Brain microvascular endothelial cell (primary cell): ENCODE data around the gene SRI.

Experiments used
- DNase-seq: peaks from one replicate; pipeline ENCODE4 v3.0.0-alpha.2; 2020
- H3K27ac ChIP-seq: fragments of 250-450 bp; sonication (Bioruptor Pico); 2 replicates; pipeline ENCODE4 v1.5.1; 2020; ENCODE audit warnings: mild to moderate bottlenecking, moderate library complexity
- H3K27me3 ChIP-seq: fragments of 250-450 bp; sonication (Bioruptor Pico); replicated peaks from 2 replicates; pipeline ENCODE4 v1.5.1; 2020; ENCODE audit warnings: mild to moderate bottlenecking
- H3K36me3 ChIP-seq: fragments of 250-450 bp; sonication (Bioruptor Pico); replicated peaks from 2 replicates; pipeline ENCODE4 v1.5.1; 2020; ENCODE audit warnings: mild to moderate bottlenecking
- H3K4me3 ChIP-seq: 2 replicates; pipeline ENCODE4 v1.5.1; 2011; ENCODE audit warnings: low read depth, mild to moderate bottlenecking, control low read depth, low read length, moderate library complexity
- in situ Hi-C: cut with HindIII; loops from 2 replicates; pipeline ENCODE4 v1.10.0; 2017; ENCODE audit warnings: low sequenced_read_pairs, low pct_ligation_motif_present
- TF ChIP-seq, protein P1 (sequence below): IDR thresholded peaks from 2 replicates; pipeline ENCODE4 v1.5.1; 2011; ENCODE audit warnings: low read depth, mild to moderate bottlenecking, moderate library complexity, low read length, control low read depth, inconsistent platforms; ENCODE audit errors: missing control alignments

Gene SRI

DNA sequence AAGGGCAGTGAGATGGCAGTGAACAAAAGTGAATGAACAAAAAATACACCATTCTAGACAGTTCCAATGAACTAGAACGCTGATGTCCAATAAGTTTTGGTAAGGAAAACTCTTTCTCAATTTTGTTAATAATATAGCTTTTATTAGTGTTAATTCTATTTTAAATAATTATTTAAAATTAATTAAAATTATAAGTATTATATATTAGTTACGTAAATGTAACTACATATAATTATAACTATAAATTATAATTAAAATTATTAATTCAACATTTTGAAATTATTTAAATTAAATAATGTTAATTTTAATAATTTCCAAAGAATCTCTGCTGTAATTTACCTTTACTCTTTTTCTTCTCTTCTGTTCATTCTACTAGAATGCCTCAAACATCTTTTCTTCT is 5.4 kb downstream of the SRI start:
- TF ChIP-seq, protein P1, sequence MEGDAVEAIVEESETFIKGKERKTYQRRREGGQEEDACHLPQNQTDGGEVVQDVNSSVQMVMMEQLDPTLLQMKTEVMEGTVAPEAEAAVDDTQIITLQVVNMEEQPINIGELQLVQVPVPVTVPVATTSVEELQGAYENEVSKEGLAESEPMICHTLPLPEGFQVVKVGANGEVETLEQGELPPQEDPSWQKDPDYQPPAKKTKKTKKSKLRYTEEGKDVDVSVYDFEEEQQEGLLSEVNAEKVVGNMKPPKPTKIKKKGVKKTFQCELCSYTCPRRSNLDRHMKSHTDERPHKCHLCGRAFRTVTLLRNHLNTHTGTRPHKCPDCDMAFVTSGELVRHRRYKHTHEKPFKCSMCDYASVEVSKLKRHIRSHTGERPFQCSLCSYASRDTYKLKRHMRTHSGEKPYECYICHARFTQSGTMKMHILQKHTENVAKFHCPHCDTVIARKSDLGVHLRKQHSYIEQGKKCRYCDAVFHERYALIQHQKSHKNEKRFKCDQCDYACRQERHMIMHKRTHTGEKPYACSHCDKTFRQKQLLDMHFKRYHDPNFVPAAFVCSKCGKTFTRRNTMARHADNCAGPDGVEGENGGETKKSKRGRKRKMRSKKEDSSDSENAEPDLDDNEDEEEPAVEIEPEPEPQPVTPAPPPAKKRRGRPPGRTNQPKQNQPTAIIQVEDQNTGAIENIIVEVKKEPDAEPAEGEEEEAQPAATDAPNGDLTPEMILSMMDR = no peak
- in situ Hi-C loops = no loop called here
- H3K4me3 ChIP-seq = no peak overlapping the region
- DNase-seq = no peak
- H3K27me3 ChIP-seq = no peaks in the 10 kb centered on the region
- no peak overlapping the region for H3K27ac ChIP-seq
- peaks cover 55% of the 10 kb centered on the region for H3K36me3 ChIP-seq

DNA sequence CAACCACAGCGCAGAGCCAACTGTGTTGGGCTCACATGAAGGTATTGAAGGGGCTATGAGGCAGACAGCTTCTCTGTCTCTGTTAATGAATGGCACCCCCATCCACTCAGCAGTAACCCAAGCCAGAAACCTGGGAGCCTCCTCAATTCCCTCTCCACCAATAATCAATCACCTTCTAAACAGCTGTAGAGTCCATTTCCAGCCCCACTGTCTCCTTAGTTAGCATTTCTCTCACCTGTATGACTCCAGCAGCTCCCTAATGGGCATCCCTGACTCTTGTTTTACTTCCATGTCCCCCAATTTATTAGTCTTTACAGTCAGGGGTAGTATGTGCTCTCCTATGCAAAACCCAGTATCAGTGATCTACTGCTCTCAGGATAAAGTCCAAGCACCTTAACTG is 6.9 kb downstream of the SRI start:
- peaks cover 69% of the 10 kb centered on the region for H3K36me3 ChIP-seq
- in situ Hi-C loops = no loop called here

DNA sequence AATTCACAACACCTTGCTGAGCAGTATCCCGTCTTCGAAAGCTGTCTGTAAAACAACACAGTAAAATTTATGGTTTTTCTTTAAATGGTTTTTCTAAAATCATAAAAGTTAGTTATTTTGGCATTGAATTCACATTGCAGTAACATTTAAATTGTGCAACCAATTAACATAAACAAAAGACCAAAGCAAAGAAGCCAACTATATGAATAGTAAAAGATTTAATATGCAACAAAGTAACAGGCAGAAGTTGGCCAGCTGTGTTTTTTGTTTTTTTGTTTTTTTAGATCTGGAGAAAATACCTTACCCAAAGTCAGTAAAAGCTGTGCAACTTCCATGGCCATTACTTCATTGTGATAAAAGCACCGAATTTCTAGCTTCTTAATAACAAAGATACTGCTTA is 11.3 kb downstream of the SRI start:
- DNase-seq = no peak
- Histone ChIP-seq H3K27me3 (no peaks in the 10 kb centered on the region), H3K4me3 (no peak overlapping the region), H3K36me3 (peaks cover 78% of the 10 kb centered on the region), H3K27ac (no peak overlapping the region)
- in situ Hi-C loops = no loop called here
- TF ChIP-seq, protein P1 = no peak

More for the DNA sequence above, 6.9 kb downstream of the SRI start:
- TF ChIP-seq, protein P1 = no peak
- no peaks in the 10 kb centered on the region for H3K27me3 ChIP-seq
- H3K4me3 ChIP-seq = no peak overlapping the region
- no peak overlapping the region for H3K27ac ChIP-seq
- no peak for DNase-seq

DNA sequence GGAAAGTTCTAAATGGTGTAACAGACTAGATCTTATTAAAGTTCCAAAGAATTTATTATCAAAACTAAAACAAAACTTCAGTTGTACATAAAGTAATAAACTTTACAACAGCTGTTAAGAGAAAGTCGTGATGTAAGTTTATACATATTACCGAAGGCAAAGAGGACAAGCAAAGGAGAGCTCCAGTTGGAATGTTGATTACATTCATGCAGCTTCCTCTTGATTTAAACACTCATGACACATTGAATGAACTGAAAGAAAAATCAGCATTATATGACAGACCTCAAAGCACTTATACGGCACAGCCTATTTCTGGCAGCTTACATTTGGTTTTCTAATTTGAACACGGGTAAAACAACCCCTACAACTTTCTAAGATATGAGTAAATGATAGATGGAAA is 13.6 kb downstream of the SRI start:
- DNase-seq = no peak
- in situ Hi-C loops = no loop called here
- no peak overlapping the region for H3K4me3 ChIP-seq
- no peaks in the 10 kb centered on the region for H3K27me3 ChIP-seq
- H3K36me3 ChIP-seq = peaks cover 63% of the 10 kb centered on the region
- H3K27ac ChIP-seq = no peak overlapping the region
- TF ChIP-seq, protein P1 = no peak

DNA sequence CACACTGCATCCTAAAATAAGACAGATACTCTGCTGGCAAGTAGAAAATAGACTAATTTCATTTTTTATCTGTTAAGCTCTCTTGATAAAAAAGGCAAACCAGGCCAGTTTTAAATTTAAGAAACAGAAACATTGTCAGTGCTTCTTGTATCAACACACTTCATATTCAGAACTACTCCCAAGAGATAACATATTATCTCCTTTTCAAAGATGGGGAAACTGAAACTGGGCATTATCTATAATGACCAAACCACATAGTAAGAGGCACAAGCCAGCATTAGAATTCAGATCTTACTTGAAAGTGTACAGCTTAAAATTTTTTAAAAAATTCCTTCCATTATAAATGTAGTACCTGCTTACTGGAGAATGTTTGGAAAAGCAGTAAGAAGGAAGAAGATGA is 14.7 kb downstream of the SRI start:
- peaks cover 60% of the 10 kb centered on the region for H3K36me3 ChIP-seq
- in situ Hi-C loops = no loop called here
- TF ChIP-seq, protein P1 = no peak
- H3K27me3 ChIP-seq = no peaks in the 10 kb centered on the region
- DNase-seq = no peak
- no peak overlapping the region for H3K4me3 ChIP-seq
- no peak overlapping the region for H3K27ac ChIP-seq

DNA sequence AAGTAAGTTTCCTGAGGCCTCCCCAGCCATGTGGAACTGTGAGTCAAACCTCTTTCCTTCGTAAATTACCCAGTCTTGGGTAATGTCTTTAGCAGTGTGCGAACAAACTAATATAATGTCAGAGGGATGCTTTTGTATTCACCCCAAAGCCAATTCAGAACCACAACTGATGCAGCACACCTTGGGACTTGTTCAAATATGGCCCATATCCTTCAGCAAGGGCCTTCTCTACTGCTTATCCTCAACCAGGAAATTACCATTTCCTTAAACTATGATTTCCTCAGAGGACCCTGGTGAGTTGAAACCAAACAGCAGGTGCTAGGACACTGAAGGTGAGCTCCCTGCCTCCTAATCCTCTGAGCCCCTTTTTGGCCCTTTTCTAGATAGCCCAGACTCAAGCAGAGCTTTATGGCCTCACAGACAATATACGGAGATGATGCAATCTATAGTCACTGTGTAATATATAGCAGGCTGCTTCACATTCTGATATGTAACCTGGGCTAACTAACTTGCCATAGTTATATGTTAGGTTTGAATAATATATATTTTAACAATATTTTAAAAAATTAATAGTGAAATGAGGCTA is 15.2 kb downstream of the SRI start:
- DNase-seq = no peak
- in situ Hi-C loops = no loop called here
- H3K36me3 ChIP-seq = peaks cover 55% of the 10 kb centered on the region
- no peak overlapping the region for H3K27ac ChIP-seq
- no peaks in the 10 kb centered on the region for H3K27me3 ChIP-seq
- no peak overlapping the region for H3K4me3 ChIP-seq
- TF ChIP-seq, protein P1 = no peak
